Activated naive CD8-positive, alpha-beta T cell treated with anti-CD3 and anti-CD28 coated beads, Interleukin-2, amount 50 U/mL, for 16 hours (primary cell): ENCODE results near the gene RAB15.

Experiments used
- DNase-seq: peaks from one replicate; pipeline ENCODE4 v3.0.0-alpha.2; 2020; ENCODE audit warnings: low read depth, low spot score

RAB15 gene

DNA sequence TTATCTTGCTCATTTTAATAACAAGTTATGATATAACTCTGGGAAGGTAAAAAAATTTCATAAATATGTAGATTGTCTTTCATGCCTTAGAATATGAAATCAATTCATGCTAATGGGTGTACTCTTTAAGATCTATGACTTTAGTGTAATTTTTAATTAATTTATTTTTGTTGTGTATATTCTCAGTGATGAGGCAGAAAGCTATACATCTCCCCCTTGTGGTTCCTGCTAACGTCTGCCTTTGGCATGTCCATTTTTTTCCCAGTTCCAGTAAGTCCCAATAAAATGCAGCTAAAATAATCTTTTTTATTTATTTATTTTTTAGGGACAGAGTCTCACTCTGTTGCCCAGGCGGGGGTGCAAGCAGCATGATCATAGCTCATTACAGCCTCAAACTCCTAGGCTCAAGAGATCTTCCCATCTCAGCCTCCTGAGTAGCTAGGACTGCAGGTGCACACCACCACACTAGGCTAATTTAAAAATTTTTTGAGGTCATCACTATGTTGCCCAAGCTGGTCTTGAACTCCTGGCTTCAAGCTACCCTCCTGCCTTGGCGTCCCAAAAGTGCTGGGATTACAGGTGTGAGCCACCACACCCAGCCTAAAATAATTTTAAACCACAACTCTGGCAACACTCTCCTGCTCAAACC lies 61.2 kb downstream of the RAB15 start:
- no peak for DNase-seq

GRCh38 chr14:64906022-64906421 lies 66.1 kb downstream of the RAB15 start:
- no peak for DNase-seq

DNA sequence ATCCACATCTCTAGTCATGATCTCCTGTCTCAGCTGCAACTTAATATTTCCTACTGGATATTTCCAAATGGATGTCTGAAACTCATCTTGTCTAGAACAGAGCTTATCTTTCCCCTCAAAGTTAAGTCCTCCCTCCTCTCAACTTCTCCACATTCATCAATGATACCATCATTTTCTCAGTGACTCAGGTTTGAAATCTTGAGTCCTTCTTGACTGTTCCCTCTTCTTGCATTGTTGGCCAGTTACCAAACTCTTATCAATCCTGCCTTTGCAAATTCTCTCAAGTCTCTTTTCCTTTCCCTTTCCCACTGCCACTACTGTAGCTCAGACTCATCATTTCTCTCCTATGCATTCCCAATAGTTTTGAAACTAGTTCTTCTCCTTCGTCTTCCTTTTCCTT lies 72.2 kb downstream of the RAB15 start:
- no peak for DNase-seq
